Bronchial epithelial cell (primary cell): ENCODE measurements around the gene GPBP1. TPM values are rescaled to one million over a fixed set of nuclear protein-coding genes. Genes with fewer than 3 reads are reported as not detected.
"Not testable (repeated sequence)": the region's sequence is repeated elsewhere in the genome, so short reads cannot be mapped to it uniquely, and the experiment has no call there.

Source experiments
- DNase-seq: peaks from one replicate; pipeline ENCODE4 v3.0.0-alpha.2; 2010; ENCODE audit warnings: low read depth
- FAIRE-seq: peaks from 2 replicates; lab custom pipeline; 2011; peaks lifted over from hg19 to GRCh38; lab: Jason Lieb, UNC
- H3K27me3 ChIP-seq: 2 replicates; pipeline ENCODE4 v1.5.1; 2011; ENCODE audit warnings: low read length; ENCODE audit not compliant: control insufficient read depth, insufficient read depth
- H3K36me3 ChIP-seq: 2 replicates; pipeline ENCODE4 v1.5.1; 2011; ENCODE audit warnings: low read length; ENCODE audit not compliant: control insufficient read depth, insufficient read depth
- H3K4me3 ChIP-seq: 2 replicates; pipeline ENCODE4 v1.5.1; 2011; ENCODE audit warnings: mild to moderate bottlenecking, low read depth, low read length, control low read depth
- total RNA-seq: library from RNA; depleted of rRNA; stranded (reverse); fragments of >200 nt; gene quantifications from 2 replicates; pipeline ENCODE4 v1.2.1, GENCODE V29; 2014
- TF ChIP-seq, protein P1 (sequence below): IDR thresholded peaks from 2 replicates; pipeline ENCODE4 v1.5.1; 2011; ENCODE audit warnings: mild to moderate bottlenecking, moderate library complexity, low read length, control low read depth, inconsistent platforms; ENCODE audit not compliant: insufficient read depth, severe bottlenecking

GPBP1 gene
- total RNA-seq, 1 donor from 2014 or later, result 84.2 TPM

DNA sequence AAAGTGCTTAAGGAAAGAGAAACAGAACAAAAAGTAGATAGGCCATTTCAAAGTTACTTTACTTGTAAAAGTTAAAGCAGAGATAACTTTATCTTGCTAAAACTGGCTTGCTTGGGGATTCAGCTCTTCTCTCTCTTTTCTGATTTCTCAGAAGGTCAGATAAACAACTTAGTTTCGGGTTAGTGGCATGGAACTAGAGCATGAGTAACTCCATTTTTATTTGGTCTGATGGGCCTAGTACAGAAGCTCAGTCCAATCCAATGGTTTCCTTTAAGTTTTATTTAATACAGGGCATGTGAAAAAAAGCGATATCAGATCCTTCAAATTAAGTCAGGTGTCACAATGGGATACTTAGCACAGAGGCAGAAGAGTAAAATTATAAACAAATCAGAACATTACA lies 18.8 kb upstream of the GPBP1 start:
- no peak for DNase-seq
- no peak for FAIRE-seq

DNA sequence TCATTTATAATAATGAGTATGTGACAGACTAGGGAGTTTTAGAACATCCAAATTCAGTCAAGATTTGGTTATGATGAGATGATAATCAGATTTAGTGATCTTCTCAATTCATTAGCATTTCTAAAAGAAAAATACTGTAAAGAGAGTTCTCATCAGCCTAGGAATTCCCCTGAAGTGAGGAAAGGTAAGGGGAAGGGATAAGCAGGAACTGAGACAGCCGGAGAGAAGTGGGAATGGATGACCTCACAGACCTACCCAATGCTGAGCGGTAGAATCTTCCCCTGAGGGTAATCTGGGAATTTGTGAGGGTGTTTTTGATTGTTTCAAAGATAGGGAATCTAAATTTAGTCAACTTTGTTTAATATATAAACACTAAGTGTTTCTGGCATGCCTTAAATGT lies 16.7 kb upstream of the GPBP1 start:
- no peak for FAIRE-seq
- TF ChIP-seq, protein P1, sequence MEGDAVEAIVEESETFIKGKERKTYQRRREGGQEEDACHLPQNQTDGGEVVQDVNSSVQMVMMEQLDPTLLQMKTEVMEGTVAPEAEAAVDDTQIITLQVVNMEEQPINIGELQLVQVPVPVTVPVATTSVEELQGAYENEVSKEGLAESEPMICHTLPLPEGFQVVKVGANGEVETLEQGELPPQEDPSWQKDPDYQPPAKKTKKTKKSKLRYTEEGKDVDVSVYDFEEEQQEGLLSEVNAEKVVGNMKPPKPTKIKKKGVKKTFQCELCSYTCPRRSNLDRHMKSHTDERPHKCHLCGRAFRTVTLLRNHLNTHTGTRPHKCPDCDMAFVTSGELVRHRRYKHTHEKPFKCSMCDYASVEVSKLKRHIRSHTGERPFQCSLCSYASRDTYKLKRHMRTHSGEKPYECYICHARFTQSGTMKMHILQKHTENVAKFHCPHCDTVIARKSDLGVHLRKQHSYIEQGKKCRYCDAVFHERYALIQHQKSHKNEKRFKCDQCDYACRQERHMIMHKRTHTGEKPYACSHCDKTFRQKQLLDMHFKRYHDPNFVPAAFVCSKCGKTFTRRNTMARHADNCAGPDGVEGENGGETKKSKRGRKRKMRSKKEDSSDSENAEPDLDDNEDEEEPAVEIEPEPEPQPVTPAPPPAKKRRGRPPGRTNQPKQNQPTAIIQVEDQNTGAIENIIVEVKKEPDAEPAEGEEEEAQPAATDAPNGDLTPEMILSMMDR, result no peak
- no peak for DNase-seq
- H3K4me3 ChIP-seq, result no peak overlapping the region
- H3K27me3 ChIP-seq, result no peaks in the 10 kb centered on the region
- H3K36me3 ChIP-seq, result no peaks in the 10 kb centered on the region

More for the DNA sequence above, 18.8 kb upstream of the GPBP1 start:
- Histone ChIP-seq H3K36me3 (no peaks in the 10 kb centered on the region), H3K4me3 (no peak overlapping the region), H3K27me3 (no peaks in the 10 kb centered on the region)
- TF ChIP-seq, protein P1, result no peak

DNA sequence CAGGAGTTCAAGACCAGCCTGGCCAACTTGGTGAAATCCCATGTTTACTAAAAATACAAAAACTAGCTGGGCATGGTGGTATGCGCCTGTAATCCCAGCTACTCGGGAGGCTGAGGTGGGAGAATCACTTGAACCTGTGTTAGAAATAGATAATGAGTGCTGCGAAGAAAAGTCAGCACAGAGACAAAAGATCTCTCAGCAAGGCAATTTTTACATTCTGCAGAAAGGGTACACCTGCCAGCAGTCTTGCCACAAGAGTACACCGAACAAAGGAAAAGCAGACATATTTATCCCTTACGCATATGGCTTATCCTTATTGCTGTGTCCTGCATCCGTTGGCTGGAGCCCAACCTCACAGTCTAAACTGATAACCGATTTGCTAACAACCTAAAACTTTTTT lies 16.2 kb upstream of the GPBP1 start:
- no peak for FAIRE-seq
- Histone ChIP-seq H3K27me3 (no peaks in the 10 kb centered on the region), H3K36me3 (no peaks in the 10 kb centered on the region), H3K4me3 (no peak overlapping the region)
- TF ChIP-seq, protein P1, result no peak
- DNase-seq, result no peak

DNA sequence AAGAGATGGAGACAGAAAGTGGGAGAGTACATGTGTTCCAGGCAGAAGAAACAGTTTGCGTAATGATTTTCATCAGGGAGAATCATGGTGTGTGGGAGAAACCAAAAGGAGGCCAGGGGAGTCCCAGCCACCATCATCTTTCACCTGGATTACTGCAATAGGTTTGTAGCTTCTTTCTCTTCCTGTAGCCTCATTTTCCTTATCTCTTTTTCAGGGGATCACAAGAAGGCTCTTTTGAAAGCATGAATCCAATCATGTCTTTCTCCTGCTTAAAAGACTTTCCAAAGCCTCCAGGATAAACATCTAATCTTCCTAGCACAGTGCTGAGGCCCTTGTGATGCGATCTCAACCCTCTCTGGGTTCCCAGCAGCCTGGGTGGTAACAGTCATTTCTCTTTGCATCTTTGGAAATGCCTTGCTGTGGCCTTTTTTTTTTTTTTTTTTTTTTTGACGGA lies 10.3 kb upstream of the GPBP1 start:
- Histone ChIP-seq H3K4me3 (no peak overlapping the region), H3K36me3 (no peaks in the 10 kb centered on the region), H3K27me3 (no peaks in the 10 kb centered on the region)
- peak; percentile 32 for FAIRE-seq
- DNase-seq, result no peak
- TF ChIP-seq, protein P1, result no peak

DNA sequence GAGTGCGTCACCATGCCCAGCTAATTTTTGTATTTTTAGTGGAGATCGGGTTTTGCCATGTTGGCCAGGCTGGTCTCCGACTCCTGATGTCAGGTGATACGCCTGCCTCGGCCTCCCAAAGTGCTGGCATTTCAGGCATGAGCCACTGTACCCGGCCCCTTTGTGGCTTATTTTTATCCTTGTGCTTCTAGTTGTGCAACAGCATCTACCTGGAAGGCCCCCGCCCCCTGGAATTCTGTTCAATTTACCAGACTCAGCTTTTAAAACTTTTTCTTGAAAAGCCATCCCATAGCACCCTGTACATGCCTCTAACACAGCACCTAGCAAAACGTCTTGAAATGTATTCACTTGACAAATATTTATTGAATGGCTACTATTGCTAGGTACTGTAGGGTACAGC lies 9.7 kb upstream of the GPBP1 start:
- TF ChIP-seq, protein P1, result no peak
- Histone ChIP-seq H3K27me3 (no peaks in the 10 kb centered on the region), H3K36me3 (no peaks in the 10 kb centered on the region), H3K4me3 (no peak overlapping the region)
- FAIRE-seq (no peak), DNase-seq (no peak)

DNA sequence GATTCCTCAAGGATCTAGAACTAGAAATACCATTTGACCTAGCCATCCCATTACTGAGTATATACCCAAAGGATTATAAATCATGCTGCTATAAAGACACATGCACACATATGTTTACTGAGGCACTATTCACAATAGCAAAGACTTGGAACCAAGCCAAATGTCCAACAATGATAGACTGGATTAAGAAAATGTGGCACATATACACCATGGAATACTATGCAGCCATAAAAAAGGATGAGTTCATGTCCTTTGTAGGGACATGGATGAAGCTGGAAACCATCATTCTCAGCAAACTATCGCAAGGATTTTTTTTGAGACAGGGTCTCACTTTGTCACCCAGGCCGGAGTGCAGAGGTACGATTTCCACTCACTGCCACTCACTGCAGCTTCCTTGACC lies 8.7 kb upstream of the GPBP1 start:
- not testable (repeated sequence) for H3K4me3 ChIP-seq, FAIRE-seq, DNase-seq, H3K27me3 ChIP-seq, H3K36me3 ChIP-seq
